ENCODE results near the gene PIK3CB. TPM values are rescaled to one million over a fixed set of nuclear protein-coding genes. Genes with fewer than 3 reads are reported as not detected.
"Not testable (repeated sequence)": the region's sequence is repeated elsewhere in the genome, so short reads cannot be mapped to it uniquely, and the experiment has no call there.

The PIK3CB gene
- total RNA-seq, 1 experiment from 2014 or later, result 35.6 TPM

GRCh38 chr3:138824114-138824506 lies 10.6 kb downstream of the PIK3CB start:
- Histone ChIP-seq H3T11ph (ENCODE audit: low read length) (no peak overlapping the region), H2BK5ac (ENCODE audit: insufficient read length, low read length) (no peak overlapping the region), H4K91ac (ENCODE audit: insufficient read length, low read depth, low read length) (no peak overlapping the region), H3K23ac (ENCODE audit: insufficient read length, low read depth, low read length) (no peak overlapping the region), H4K20me1 (ENCODE audit: control insufficient read depth, insufficient read depth, insufficient read length) (no peaks in the 10 kb centered on the region), H3K27ac (ENCODE audit: insufficient read length, low read depth, low read length) (peak overlapping the region; percentile 80), H3K4ac (ENCODE audit: low read depth, low read length) (no peak overlapping the region), H3K9ac (ENCODE audit: extremely low read depth, insufficient read length, low read length) (no peak overlapping the region), H3K79me1 (ENCODE audit: insufficient read depth, low read depth, low read length, poor library complexity, severe bottlenecking) (peaks cover 10% of the 10 kb centered on the region), H2BK12ac (ENCODE audit: insufficient read length, low read depth, low read length) (peak overlapping the region; percentile 80), H3K18ac (ENCODE audit: insufficient read length, low read depth, low read length) (peak overlapping the region; percentile 31), H3K79me2 (ENCODE audit: insufficient read depth, low read length) (peaks cover 7% of the 10 kb centered on the region; the same call in 1 of the 2 replicates), H2BK120ac (ENCODE audit: low read depth, low read length, poor library complexity, severe bottlenecking) (no peak overlapping the region), H3K4me2 (ENCODE audit: insufficient read depth, insufficient read length, low read length) (no peak overlapping the region), H3K9me3 (ENCODE audit: control insufficient read depth, low read depth, low read length) (no peaks in the 10 kb centered on the region), H4K8ac (replicated peaks; ENCODE audit: insufficient read length, low read depth, low read length) (no peak overlapping the region), H3K14ac (ENCODE audit: insufficient read depth, low read length) (peak overlapping the region; percentile 56; the same call in 1 of the 2 replicates), H2AFZ (ENCODE audit: low read length) (no peak overlapping the region), H2BK15ac (ENCODE audit: low read depth, low read length) (no peak overlapping the region), H3K23me2 (ENCODE audit: insufficient read length, low read depth, low read length, poor library complexity, severe bottlenecking) (no peaks in the 10 kb centered on the region), H3K56ac (ENCODE audit: insufficient read length, low read depth, low read length) (no peak overlapping the region), H4K5ac (ENCODE audit: insufficient read length, low read depth, low read length) (no peak overlapping the region), H2AK5ac (ENCODE audit: insufficient read length, low read length) (no peak overlapping the region), H3K4me1 (ENCODE audit: insufficient read depth, low read length) (peaks cover 5% of the 10 kb centered on the region; the same call in 1 of the 2 replicates), H3K27me3 (ENCODE audit: insufficient read depth, low read length) (no peaks in the 10 kb centered on the region), H2BK20ac (ENCODE audit: low read depth, low read length, poor library complexity, severe bottlenecking) (no peak overlapping the region)
- Mint-ChIP-seq H3K27me3 (ENCODE audit: low read depth) (no peaks in the 10 kb centered on the region), H3K9me3 (no peaks in the 10 kb centered on the region), H3K36me3 (ENCODE audit: insufficient read depth in 1 of 3, low read depth in 3 of 3) (peaks cover 0 to 31% (median 15%) of the 10 kb centered on the region in 3 experiments; a peak in 4 of 7 replicates), H3K4me1 (peaks cover 13 to 19% of the 10 kb centered on the region in 2 experiments), H3K4me3 (0 out of 5 replicates have a peak overlapping the region, but pooled peaks of 1 of the 2 experiments have one; percentile 17), H3K27ac (peak overlapping the region; percentile 87 to 99 (median 95); a peak in 6 of 7 replicates)
- no peak for TF ChIP-seq CTCF (conservative IDR thresholded peaks at IDR 0.05)
- no peak for DNase-seq
- WGBS (ENCODE audit: extremely low coverage, insufficient read length, low lambda C conversion rate), result no CpG with 5 or more reads among the region's 1 CpG

GRCh38 chr3:138820379-138820778 lies 14.3 kb downstream of the PIK3CB start:
- H3K27ac Mint-ChIP-seq; H3T11ph ChIP-seq (ENCODE audit: low read length); H3K27ac ChIP-seq (ENCODE audit: insufficient read length, low read depth, low read length); H4K5ac ChIP-seq (ENCODE audit: insufficient read length, low read depth, low read length); H2BK5ac ChIP-seq (ENCODE audit: insufficient read length, low read length); H2BK12ac ChIP-seq (ENCODE audit: insufficient read length, low read depth, low read length); H3K9me3 Mint-ChIP-seq; H3K18ac ChIP-seq (ENCODE audit: insufficient read length, low read depth, low read length); H2BK15ac ChIP-seq (ENCODE audit: low read depth, low read length); H3K23me2 ChIP-seq (ENCODE audit: insufficient read length, low read depth, low read length, poor library complexity, severe bottlenecking); H2BK20ac ChIP-seq (ENCODE audit: low read depth, low read length, poor library complexity, severe bottlenecking); H3K4me2 ChIP-seq (ENCODE audit: insufficient read depth, insufficient read length, low read length); DNase-seq; H4K91ac ChIP-seq (ENCODE audit: insufficient read length, low read depth, low read length); H3K9ac ChIP-seq (ENCODE audit: extremely low read depth, insufficient read length, low read length); H3K79me2 ChIP-seq (ENCODE audit: insufficient read depth, low read length); H3K4ac ChIP-seq (ENCODE audit: low read depth, low read length); H4K8ac ChIP-seq (replicated peaks; ENCODE audit: insufficient read length, low read depth, low read length); H3K4me3 Mint-ChIP-seq; H2BK120ac ChIP-seq (ENCODE audit: low read depth, low read length, poor library complexity, severe bottlenecking); H3K9me3 ChIP-seq (ENCODE audit: control insufficient read depth, low read depth, low read length); H2AFZ ChIP-seq (ENCODE audit: low read length); H3K14ac ChIP-seq (ENCODE audit: insufficient read depth, low read length); H3K4me1 ChIP-seq (ENCODE audit: insufficient read depth, low read length); H3K23ac ChIP-seq (ENCODE audit: insufficient read length, low read depth, low read length); H3K79me1 ChIP-seq (ENCODE audit: insufficient read depth, low read depth, low read length, poor library complexity, severe bottlenecking); H4K20me1 ChIP-seq (ENCODE audit: control insufficient read depth, insufficient read depth, insufficient read length); H2AK5ac ChIP-seq (ENCODE audit: insufficient read length, low read length); H3K27me3 ChIP-seq (ENCODE audit: insufficient read depth, low read length); H3K27me3 Mint-ChIP-seq (ENCODE audit: low read depth); H3K56ac ChIP-seq (ENCODE audit: insufficient read length, low read depth, low read length): not testable (repeated sequence)
- Mint-ChIP-seq H3K36me3 (ENCODE audit: insufficient read depth in 1 of 3, low read depth in 3 of 3) (peaks cover 0 to 20% (median 6%) of the 10 kb centered on the region in 3 experiments; a peak in 4 of 7 replicates), H3K4me1 (peaks cover 19 to 27% of the 10 kb centered on the region in 2 experiments)
- WGBS (ENCODE audit: extremely low coverage, insufficient read length, low lambda C conversion rate), result no CpG with 5 or more reads among the region's 4 CpGs
